KMS-11 (cell line): Measurements from ENCODE around the gene CYB5B.

ENCODE experiments used
- H2AFZ ChIP-seq: fragments of 200-600 bp; sonication (generic); 2 replicates; pipeline ENCODE4 v1.6.1; 2016; ENCODE audit warnings: antibody characterized with exemption, mixed run types, low read depth
- H3K27ac ChIP-seq: fragments of 200-600 bp; sonication (generic); 2 replicates; pipeline ENCODE4 v1.6.1; 2016; ENCODE audit warnings: mild to moderate bottlenecking, mixed run types
- H3K27me3 ChIP-seq: fragments of 200-600 bp; sonication (generic); 2 replicates; pipeline ENCODE4 v1.6.1; 2017; ENCODE audit warnings: mild to moderate bottlenecking, low read depth, mixed run types, moderate library complexity; ENCODE audit not compliant: insufficient read depth
- H3K36me3 ChIP-seq: fragments of 200-600 bp; sonication (generic); 2 replicates; pipeline ENCODE4 v1.6.1; 2017; ENCODE audit warnings: mild to moderate bottlenecking, mixed run types; ENCODE audit not compliant: insufficient read depth
- H3K4me1 ChIP-seq: fragments of 200-600 bp; sonication (generic); 2 replicates; pipeline ENCODE4 v1.6.1; 2016; ENCODE audit warnings: mild to moderate bottlenecking, low read depth, mixed run types; ENCODE audit not compliant: poor library complexity, severe bottlenecking
- H3K4me2 ChIP-seq: fragments of 200-600 bp; sonication (generic); 2 replicates; pipeline ENCODE4 v1.7.0; 2016; ENCODE audit warnings: mild to moderate bottlenecking, mixed run types
- H3K4me3 ChIP-seq: fragments of 200-600 bp; sonication (generic); IDR thresholded peaks from 2 replicates; pipeline ENCODE4 v1.6.1; 2017; ENCODE audit warnings: low read depth, low read length, mixed read lengths; ENCODE audit not compliant: insufficient read depth
- H3K79me2 ChIP-seq: fragments of 200-600 bp; sonication (generic); 2 replicates; pipeline ENCODE4 v1.6.1; 2016; ENCODE audit warnings: low read depth, mixed run types; ENCODE audit not compliant: insufficient read depth
- H3K9ac ChIP-seq: fragments of 200-600 bp; sonication (generic); 2 replicates; pipeline ENCODE4 v1.6.1; 2016; ENCODE audit warnings: mild to moderate bottlenecking, mixed run types
- H4K20me1 ChIP-seq: fragments of 200-600 bp; sonication (generic); 2 replicates; pipeline ENCODE4 v1.6.1; 2016; ENCODE audit warnings: mild to moderate bottlenecking, mixed run types; ENCODE audit not compliant: insufficient read depth
- TF ChIP-seq, protein P1 (sequence below): fragments of 200-600 bp; sonication (generic); conservative IDR thresholded peaks from 2 replicates; pipeline ENCODE4 v1.6.1; 2017; ENCODE audit warnings: low read depth, mild to moderate bottlenecking, antibody characterized with exemption, low read length, moderate library complexity, mixed read lengths

Gene CYB5B

GRCh38 chr16:69474408-69474807 is 50.0 kb downstream of the CYB5B start:
- Histone ChIP-seq H3K36me3 (no peaks in the 10 kb centered on the region), H3K4me2 (no peak overlapping the region), H3K9ac (no peak overlapping the region), H3K4me1 (peaks cover 21% of the 10 kb centered on the region), H3K4me3 (no peak overlapping the region), H3K27ac (no peak overlapping the region), H2AFZ (no peak overlapping the region), H3K79me2 (no peaks in the 10 kb centered on the region), H3K27me3 (no peaks in the 10 kb centered on the region), H4K20me1 (no peaks in the 10 kb centered on the region)
- TF ChIP-seq, protein P1, sequence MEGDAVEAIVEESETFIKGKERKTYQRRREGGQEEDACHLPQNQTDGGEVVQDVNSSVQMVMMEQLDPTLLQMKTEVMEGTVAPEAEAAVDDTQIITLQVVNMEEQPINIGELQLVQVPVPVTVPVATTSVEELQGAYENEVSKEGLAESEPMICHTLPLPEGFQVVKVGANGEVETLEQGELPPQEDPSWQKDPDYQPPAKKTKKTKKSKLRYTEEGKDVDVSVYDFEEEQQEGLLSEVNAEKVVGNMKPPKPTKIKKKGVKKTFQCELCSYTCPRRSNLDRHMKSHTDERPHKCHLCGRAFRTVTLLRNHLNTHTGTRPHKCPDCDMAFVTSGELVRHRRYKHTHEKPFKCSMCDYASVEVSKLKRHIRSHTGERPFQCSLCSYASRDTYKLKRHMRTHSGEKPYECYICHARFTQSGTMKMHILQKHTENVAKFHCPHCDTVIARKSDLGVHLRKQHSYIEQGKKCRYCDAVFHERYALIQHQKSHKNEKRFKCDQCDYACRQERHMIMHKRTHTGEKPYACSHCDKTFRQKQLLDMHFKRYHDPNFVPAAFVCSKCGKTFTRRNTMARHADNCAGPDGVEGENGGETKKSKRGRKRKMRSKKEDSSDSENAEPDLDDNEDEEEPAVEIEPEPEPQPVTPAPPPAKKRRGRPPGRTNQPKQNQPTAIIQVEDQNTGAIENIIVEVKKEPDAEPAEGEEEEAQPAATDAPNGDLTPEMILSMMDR = no peak

DNA sequence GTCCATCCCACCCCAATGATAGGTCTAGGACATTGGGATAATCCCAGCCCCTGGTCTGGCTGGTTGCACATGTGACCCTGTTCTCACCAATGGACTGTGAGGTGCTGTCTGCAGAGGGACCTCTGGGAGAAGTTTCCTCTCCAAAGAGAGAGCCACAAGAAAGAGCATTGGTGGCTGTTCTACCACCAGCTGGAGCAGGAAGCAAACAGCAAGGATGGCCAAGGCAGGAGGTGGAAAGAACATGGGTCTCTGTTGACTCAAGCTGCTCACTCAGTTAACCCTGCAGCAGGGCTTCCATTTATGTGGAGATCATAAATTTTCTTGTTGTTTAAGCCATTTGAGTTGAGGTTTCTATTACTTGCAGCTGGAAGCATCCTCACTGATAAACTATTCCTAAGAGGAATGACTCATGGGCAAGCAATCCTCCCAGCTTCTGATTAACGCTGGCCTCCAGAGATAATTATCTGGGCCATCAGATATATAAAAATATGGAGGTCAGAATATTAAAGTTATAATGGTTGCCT is 52.6 kb downstream of the CYB5B start:
- Histone ChIP-seq H3K4me3 (no peak overlapping the region), H3K4me2 (no peak overlapping the region), H3K27me3 (no peaks in the 10 kb centered on the region), H4K20me1 (no peaks in the 10 kb centered on the region), H3K4me1 (no peaks in the 10 kb centered on the region), H3K27ac (no peak overlapping the region), H3K36me3 (no peaks in the 10 kb centered on the region), H2AFZ (no peak overlapping the region), H3K9ac (no peak overlapping the region), H3K79me2 (no peaks in the 10 kb centered on the region)
- TF ChIP-seq, protein P1 = no peak

GRCh38 chr16:69477546-69477945 is 53.1 kb downstream of the CYB5B start:
- Histone ChIP-seq H2AFZ (no peak overlapping the region), H3K27me3 (no peaks in the 10 kb centered on the region), H3K4me3 (no peak overlapping the region), H3K4me1 (no peaks in the 10 kb centered on the region), H3K36me3 (no peaks in the 10 kb centered on the region), H3K9ac (no peak overlapping the region), H3K4me2 (no peak overlapping the region), H3K27ac (no peak overlapping the region), H4K20me1 (no peaks in the 10 kb centered on the region), H3K79me2 (no peaks in the 10 kb centered on the region)
- TF ChIP-seq, protein P1 = no peak

DNA sequence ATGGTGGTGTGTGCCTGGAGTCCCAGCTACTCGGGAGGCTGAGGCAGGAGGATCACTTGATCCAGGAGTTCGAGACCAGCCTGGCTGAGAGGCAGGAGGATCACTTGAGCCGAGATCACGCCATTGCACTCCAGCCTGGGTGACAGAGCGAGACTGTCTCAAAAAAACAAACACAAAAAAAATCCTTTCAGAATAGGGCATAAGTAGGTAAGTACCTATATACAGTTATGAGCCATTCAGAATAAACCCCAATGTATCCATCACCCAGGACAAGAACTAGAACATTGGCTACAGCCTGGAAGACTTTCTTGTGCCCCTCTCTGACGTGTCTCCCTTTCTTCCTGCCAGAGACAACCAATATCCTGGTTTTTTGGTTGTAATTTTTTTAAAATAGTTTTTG is 54.3 kb downstream of the CYB5B start:
- Histone ChIP-seq H3K4me2 (no peak overlapping the region), H3K4me3 (no peak overlapping the region), H3K36me3 (no peaks in the 10 kb centered on the region), H3K79me2 (no peaks in the 10 kb centered on the region), H3K27me3 (no peaks in the 10 kb centered on the region), H3K4me1 (no peaks in the 10 kb centered on the region), H3K9ac (no peak overlapping the region), H2AFZ (no peak overlapping the region), H3K27ac (no peak overlapping the region), H4K20me1 (no peaks in the 10 kb centered on the region)
- TF ChIP-seq, protein P1 = no peak
